Psoas muscle (tissue), 8 donors: Measurements from ENCODE around the gene G6PC2. TPM values are rescaled to one million over a fixed set of nuclear protein-coding genes. Genes with fewer than 3 reads are reported as not detected.

ENCODE experiments used
- ATAC-seq, 4 donors: fragments of 200-7000 bp; cut with Tn5 transposase; one replicate each; pipeline ENCODE4 v1.9.1; 2020; ENCODE audit warnings: moderate library complexity in 3 of 4, mild to moderate bottlenecking in 2 of 4
- DNase-seq, 2 donors: peaks; one replicate each; pipeline ENCODE4 v3.0.0-alpha.2; 2020
- H3K27ac ChIP-seq: fragments of 200-600 bp; one replicate; pipeline ENCODE4 v1.8.0; 2022
- H3K27me3 ChIP-seq, 3 donors: fragments of 200-600 bp in 1 of 3; one replicate each; pipeline versions ENCODE4 v1.6.1 to v1.8.0; 2013 to 2022; ENCODE audit warnings: low read length in 2 of 3, mild to moderate bottlenecking in 2 of 3, moderate library complexity in 1 of 3; ENCODE audit not compliant: insufficient read depth in 3 of 3
- H3K36me3 ChIP-seq, 2 donors: fragments of 200-600 bp in 1 of 2; one replicate each; pipeline versions ENCODE4 v1.6.1 to v1.8.0; 2013 to 2022; ENCODE audit warnings: low read depth in 1 of 2, mild to moderate bottlenecking in 1 of 2, moderate library complexity in 1 of 2; ENCODE audit not compliant: insufficient read depth in 1 of 2
- H3K4me1 ChIP-seq: fragments of 200-600 bp; one replicate; pipeline ENCODE4 v1.8.0; 2022
- H3K4me3 ChIP-seq: fragments of 200-600 bp; one replicate; pipeline ENCODE4 v1.8.0; 2022; ENCODE audit warnings: mild to moderate bottlenecking
- H3K9me3 ChIP-seq: fragments of 200-600 bp; one replicate; pipeline ENCODE4 v1.8.0; 2022
- CTCF ChIP-seq: fragments of 200-600 bp; IDR thresholded peaks from one replicate; pipeline ENCODE4 v1.8.0; 2022; ENCODE audit warnings: antibody characterized with exemption
- WGBS, 3 donors: extraction: QIAGEN DNeasy Blood & Tissue Kit; methylation state at CpG; one replicate each; pipeline versions ENCODE4 v1.1.6 to v1.1.7; 2013; 5-methylcytosine and 5-hydroxymethylcytosine counted together
- intact Hi-C, 2 donors: fragments of 100-400 bp; cut with DNase I; formaldehyde crosslinking; loops; one replicate each; pipeline versions ENCODE4 v1.11.0 to v1.14.2; 2022
- polyA plus RNA-seq, 3 donors: library from polyadenylated mRNA; stranded (reverse); fragments of 200-250 nt; gene quantifications; one replicate each; pipeline ENCODE4 v1.2.3, GENCODE V29; 2013
- total RNA-seq, 4 donors: library from RNA; stranded (reverse); fragmentation: NEBNext Ultra II Directional in 2 of 4; extraction: Animal tissue kit (Norgen Biotek cat#: 25700) in 2 of 4; gene quantifications; one replicate each; pipeline versions ENCODE4 v1.2.1 to v1.2.4, GENCODE V29; 2021 to 2023
- donor health status: healthy with polysubstance abuse.
- donor health status: DM: no; HTN: no; CAD: no; lungs with moderate emphysema.
- donor health status: Bipolar disorder and iron deficiency.
- donor health status: healthy.
- donor health status: DM: yes; HTN: yes; CAD: no.
- donor health status: DM: no; HTN: no; CAD: no.
- donor health status: DM: no; HTN: no; CAD: no.
- donor health status: DM: yes; HTN: yes; CAD: no.

G6PC2 gene
- total and polyA plus RNA-seq, 7 donors = 0.05 TPM; not detected in 6

GRCh38 chr2:168955321-168955720, 54.2 kb downstream of the G6PC2 start:
- no peak for DNase-seq

GRCh38 chr2:168956392-168956791, 55.3 kb downstream of the G6PC2 start:
- no peaks in the 10 kb centered on the region for H3K9me3 ChIP-seq
- intact Hi-C loops = no loop called here
- no peak for DNase-seq
- H3K4me3 ChIP-seq = no peak overlapping the region
- H3K27me3 ChIP-seq = peaks cover 0 to 2% (median 0%) of the 10 kb centered on the region in 3 donors
- WGBS, 3 donors = 83 to 94% (median 87%) methylated on average over 2 of the region's 2 CpGs
- TF ChIP-seq CTCF = no peak
- no peaks in the 10 kb centered on the region for H3K4me1 ChIP-seq
- no peak for ATAC-seq
- H3K27ac ChIP-seq = no peak overlapping the region
- H3K36me3 ChIP-seq = no peaks in the 10 kb centered on the region

More at GRCh38 chr2:168955321-168955720, 54.2 kb downstream of the G6PC2 start:
- H3K4me1 ChIP-seq = no peaks in the 10 kb centered on the region
- H3K9me3 ChIP-seq = no peaks in the 10 kb centered on the region
- intact Hi-C loops = no loop called here
- H3K36me3 ChIP-seq = no peaks in the 10 kb centered on the region
- H3K4me3 ChIP-seq = no peak overlapping the region
- TF ChIP-seq CTCF = no peak
- H3K27ac ChIP-seq = no peak overlapping the region
- H3K27me3 ChIP-seq = peaks cover 0 to 2% (median 0%) of the 10 kb centered on the region in 3 donors
- 87% methylated on average over 4 of the region's 4 CpGs for WGBS, 3 donors
- ATAC-seq = no peak

Other genes with a start within 250 kb of the G6PC2 start
- gene NOSTRIN, start 98.7 kb upstream of the G6PC2 start, total RNA-seq = 1 to 10 TPM; 3.7 to 8.1 (median 5.6) TPM
- 1 to 10 TPM; 4.6 to 6.6 (median 5.3) TPM for gene NOSTRIN, start 98.7 kb upstream of the G6PC2 start, polyA plus RNA-seq
- under 1 TPM in 2 of 4 donors, not detected in 2; 0.18 to 0.19 TPM for gene SPC25, start 10.9 kb upstream of the G6PC2 start, total RNA-seq
- gene SPC25, start 10.9 kb upstream of the G6PC2 start, polyA plus RNA-seq = under 1 TPM in 2 of 3 donors, not detected in 1; 0.21 to 0.29 TPM
- under 1 TPM in 2 of 4 donors, not detected in 2; 0.04 to 0.12 TPM for gene ABCB11, start 130.0 kb downstream of the G6PC2 start, total RNA-seq
- under 1 TPM; 0.01 to 0.04 (median 0.03) TPM for gene ABCB11, start 130.0 kb downstream of the G6PC2 start, polyA plus RNA-seq
- under 1 TPM in 3 of 4 donors, not detected in 1; 0.27 to 0.79 (median 0.49) TPM for gene DHRS9, start 168.3 kb downstream of the G6PC2 start, total RNA-seq
- under 1 TPM in 2 of 3 donors, not detected in 1; 0.04 to 0.09 TPM for gene DHRS9, start 168.3 kb downstream of the G6PC2 start, polyA plus RNA-seq